Activated CD4-positive, alpha-beta T cell treated with anti-CD3 and anti-CD28 coated beads, Interleukin-2, Interleukin-6, amounts not matched to agents 100 ng/mL and 50 ng/mL, durations not matched to agents 16 hours and 8 hours (primary cell): ENCODE results near the gene POLR3GL.
"Not testable (repeated sequence)": the region's sequence is repeated elsewhere in the genome, so short reads cannot be mapped to it uniquely, and the experiment has no call there.

Experiments used
- DNase-seq: peaks from one replicate; pipeline ENCODE4 v3.0.0-alpha.2; 2020

The POLR3GL gene, protein sequence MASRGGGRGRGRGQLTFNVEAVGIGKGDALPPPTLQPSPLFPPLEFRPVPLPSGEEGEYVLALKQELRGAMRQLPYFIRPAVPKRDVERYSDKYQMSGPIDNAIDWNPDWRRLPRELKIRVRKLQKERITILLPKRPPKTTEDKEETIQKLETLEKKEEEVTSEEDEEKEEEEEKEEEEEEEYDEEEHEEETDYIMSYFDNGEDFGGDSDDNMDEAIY

GRCh38 chr1:145964328-145965118 lies at the start of gene POLR3GL, which contains the start of gene ANKRD34A:
Gene POLR3GL, plus strand, starts transcription at chr1:145964690. Its CDS starts 10,176 bp downstream, at chr1:145974866.
Gene ANKRD34A, minus strand, starts transcription at chr1:145964575. Its CDS starts 2,816 bp downstream, at chr1:145961759.
- peak; percentile 98 for DNase-seq

DNA sequence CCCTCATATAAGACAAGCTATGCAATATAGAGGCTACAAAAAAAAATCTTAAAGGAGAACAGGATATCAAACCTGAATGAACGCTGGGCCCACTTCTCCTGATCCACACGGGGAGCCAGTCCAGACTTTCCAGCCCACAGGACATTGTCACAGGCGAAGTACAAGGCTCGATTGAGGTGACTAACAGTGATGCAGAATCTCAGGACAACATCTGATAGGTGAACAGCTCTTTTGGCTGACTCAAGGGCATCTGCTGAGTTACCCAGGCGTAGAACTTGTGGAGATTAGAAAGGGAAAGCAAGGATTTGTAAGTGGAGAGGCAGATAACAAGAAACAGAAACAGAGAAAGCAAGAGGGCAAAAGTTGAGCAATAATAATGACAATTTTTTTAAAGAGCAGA lies 47.7 kb upstream of the POLR3GL start:
- DNase-seq, result no peak

GRCh38 chr1:145917595-145917994 lies 46.9 kb upstream of the POLR3GL start:
- no peak for DNase-seq

DNA sequence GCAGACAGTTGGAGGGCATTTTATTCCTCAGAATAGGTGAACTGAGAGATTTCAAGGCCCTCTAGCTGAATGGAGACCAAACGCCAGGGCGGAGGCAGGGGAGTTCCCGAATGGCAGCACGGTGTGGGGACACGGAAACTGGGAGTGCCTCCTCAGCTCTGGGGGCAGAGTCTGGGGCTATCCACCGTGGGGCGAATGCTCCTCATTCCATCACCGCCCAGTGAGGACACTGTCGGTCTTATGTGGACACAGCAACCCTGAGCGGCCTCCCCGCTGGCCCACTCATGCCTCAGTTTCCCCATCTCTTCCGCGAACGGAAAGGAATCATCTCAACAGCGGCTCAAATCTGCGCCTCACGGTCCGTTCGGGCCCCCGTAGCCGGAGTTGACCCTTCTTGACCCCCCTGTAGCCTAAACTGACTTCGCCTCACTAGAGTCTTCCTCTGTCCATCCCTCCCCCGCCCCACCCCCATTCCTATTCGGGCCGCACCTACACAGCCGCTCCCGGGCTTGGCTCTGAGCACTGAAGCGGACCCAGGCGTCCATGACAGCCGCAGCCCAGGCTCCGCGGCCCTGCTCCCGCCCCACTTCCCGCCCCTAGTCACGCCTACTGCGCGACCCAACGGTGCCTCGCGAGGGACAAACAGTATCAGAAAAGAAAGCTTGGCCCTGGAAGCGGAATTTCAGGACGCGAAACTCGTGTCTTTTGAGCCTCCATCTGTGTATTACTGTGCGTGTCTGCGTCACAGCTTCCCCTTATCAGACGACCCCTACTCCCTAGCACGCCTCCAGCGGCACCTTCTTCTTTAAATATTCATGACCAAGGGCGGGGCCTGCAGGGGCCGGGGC lies 46.1 kb upstream of the POLR3GL start, which contains the start of gene PEX11B:
Gene PEX11B (minus strand): TSS at position 574 of the 848 bp plus-strand sequence. CDS start 29 bp downstream, at position 545.
- peak; percentile 93 for DNase-seq

DNA sequence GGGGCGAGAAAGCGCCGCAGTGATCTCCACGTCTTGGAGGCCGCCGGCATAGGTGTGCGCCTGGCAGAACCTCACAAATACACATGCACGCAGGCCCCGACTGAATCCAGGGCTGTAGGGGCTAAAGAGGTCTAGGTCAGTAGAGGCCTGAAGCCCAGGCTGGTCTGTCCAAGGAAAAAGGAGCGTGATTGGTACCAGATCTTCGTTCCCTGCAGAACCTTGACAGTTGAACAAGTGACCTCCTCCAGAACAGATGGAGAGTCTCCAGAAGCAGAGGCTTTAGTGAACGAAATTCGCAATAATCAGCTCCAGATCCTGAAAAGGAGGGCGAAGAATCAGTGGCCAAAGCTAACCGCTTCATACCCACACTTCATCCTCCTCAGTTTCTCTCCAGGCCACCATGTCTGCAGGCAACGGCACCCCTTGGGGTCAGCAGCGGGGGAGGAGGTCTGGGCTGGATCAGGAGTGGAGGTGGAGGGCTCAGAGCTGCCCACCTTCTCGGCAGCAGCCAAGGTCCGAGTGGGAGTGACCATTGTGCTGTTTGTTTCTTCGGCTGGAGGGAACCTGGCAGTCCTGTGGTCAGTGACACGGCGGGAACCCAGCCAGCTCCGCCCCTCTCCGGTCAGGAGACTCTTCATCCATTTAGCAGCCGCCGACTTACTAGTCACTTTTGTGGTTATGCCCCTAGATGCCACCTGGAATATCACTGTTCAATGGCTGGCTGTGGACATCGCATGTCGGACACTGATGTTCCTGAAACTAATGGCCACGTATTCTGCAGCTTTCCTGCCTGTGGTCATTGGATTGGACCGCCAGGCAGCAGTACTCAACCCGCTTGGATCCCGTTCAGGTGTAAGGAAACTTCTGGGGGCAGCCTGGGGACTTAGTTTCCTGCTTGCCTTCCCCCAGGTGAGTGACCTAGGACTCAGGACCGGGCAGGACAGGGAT lies 45.2 kb upstream of the POLR3GL start:
- peak; percentile 38 for DNase-seq

- not testable (repeated sequence) for DNase-seq
Measured at GRCh38 chr1:145920297-145920696, 44.2 kb upstream of the POLR3GL start.

GRCh38 chr1:145922266-145922665 lies 42.2 kb upstream of the POLR3GL start:
- DNase-seq, result no peak

DNA sequence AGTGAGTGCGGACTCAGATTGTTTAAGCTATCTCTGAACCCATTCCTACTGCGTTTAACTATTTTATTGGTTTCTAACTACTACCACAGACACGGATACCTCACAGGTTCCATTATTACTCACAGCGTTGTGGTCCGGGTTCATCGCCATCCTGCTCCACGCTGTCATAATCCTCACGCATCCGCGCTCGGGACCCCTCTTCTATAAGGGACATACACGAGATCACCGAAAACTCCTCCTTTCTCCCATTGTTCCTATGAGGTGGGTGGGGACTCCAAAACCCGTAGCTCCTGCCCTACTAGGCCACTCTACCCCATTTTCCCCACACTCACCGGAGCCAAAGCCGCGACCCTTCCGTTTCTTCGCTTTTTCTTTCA lies 37.8 kb upstream of the POLR3GL start:
- DNase-seq, result peak; percentile 65

DNA sequence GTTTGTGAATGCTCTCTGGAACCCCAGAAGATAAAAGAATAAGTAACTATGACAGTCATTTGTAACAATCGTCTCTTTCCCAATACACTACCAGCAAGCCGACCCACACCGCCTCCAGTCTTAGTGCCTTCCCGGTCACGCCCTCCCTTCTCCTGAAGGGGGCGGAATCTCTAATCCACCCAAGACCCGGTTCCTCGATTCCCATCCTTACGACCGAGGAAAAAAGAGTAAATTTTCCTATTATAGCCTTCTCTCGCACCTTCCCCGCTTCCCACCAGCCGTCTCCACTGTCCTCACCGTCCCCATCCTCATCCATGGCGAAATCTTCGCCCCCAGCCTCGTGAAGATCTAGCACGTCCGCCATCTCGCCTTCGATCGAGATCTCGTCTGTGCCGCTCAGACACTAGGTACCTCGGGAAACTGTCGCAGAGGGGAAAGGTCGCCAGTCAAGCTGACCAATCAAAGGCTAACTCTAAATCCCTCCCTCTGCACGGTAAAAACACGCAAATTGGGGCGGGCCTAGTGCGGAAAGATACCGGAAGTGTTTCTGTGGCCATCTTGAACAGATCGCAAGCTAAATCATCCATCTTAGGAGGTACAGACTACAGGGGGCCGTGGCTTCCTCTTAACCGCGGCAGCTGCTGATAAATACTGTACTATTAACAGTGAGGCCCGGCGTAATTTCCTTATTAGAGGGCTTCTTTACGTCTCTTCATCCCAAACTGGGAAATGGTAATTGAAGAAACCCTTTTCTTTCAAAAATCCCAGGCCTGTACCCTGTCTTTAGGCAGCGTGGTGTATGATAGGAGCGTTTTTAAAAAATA lies 37.2 kb upstream of the POLR3GL start, which contains the start of gene RBM8A:
Gene RBM8A (minus strand): TSS at position 422 of the 824 bp plus-strand sequence. CDS start 58 bp downstream, at position 364.
- peak; percentile 98 for DNase-seq

- peak; percentile 23 for DNase-seq
Measured at GRCh38 chr1:145927916-145928643, 36.4 kb upstream of the POLR3GL start.

- DNase-seq, result peak; percentile 61
Measured at GRCh38 chr1:145932522-145933009, 31.9 kb upstream of the POLR3GL start.

DNA sequence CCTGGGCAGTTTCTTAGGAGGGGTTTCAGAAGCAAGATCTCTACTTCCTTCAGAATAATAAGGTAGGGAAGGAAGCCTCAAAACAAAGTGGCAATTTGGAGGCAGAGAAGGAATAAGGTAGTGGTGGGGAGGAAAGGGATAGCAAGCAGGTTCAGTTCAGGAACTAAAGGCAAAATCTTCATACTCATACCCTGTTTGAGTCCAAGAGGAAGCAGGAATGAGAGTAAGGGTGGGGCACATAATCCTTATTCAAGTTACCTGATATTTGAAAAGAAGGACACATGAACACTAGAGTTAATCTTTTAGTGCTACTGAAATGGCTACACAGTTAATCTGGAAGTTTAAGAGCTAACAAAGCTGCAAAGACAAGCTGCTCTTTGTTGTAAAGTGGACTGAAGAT lies 28.8 kb upstream of the POLR3GL start:
- DNase-seq, result no peak

GRCh38 chr1:145936247-145936646 lies 28.2 kb upstream of the POLR3GL start:
- DNase-seq, result no peak

DNA sequence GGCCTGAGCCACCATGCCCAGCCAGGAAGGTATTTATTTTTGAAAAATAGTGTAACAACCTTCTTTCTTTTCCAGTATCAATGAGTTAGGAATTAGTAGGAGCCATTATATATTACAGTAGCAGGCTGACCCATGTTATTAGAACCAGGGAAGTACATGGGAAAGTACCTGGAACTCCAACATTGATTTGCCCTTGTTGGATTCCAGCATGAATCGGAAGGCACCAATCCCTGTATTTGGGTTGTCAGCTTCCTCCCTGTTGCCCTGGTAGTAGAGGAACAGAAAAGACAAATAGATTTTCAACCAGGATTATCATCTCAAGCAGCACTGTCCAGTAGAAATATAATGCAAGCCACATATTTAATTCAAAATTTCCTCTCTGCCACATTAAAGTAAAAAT lies 27.1 kb upstream of the POLR3GL start:
- no peak for DNase-seq

GRCh38 chr1:145942405-145942804 lies 22.1 kb upstream of the POLR3GL start:
- no peak for DNase-seq

DNA sequence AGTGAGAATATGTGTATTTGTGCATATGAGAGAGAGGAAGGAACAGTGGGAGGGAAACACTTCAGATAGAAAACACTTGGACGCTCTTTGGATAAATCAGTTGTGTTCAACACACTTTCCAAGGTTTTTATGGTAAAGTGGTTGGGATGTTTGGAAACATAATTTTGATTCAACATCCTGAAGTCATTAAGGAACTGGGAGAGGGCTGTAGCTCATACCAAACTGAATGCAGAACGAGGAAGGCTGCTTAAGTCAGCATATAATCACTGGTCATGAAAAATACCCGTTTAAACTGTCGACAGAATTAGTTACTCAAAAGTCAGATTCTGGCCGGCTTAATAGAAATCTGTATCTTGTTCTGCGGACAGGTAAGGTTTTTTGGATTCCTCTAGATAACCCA lies 21.6 kb upstream of the POLR3GL start:
- no peak for DNase-seq

DNA sequence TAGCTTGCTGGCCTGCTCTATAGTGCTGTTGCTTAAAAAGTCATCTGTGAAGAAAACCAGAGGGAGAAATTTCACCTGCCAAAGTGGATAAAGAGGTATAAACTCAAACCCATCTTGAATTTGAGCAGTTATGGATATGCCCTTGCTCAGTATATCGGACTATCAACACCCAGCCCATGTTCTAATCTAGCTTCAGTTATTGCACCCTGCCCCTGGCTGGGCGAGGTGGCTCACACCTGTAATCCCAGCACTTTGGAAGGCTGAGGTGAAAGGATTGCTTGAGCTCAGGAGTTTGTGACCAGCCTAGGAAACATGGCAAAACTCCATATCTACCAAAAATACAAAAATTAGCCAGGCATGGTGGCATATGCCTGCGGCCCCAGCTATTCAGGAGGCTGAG lies 20.0 kb upstream of the POLR3GL start:
- no peak for DNase-seq

GRCh38 chr1:145946477-145946986 lies 18.0 kb upstream of the POLR3GL start:
- no peak for DNase-seq

DNA sequence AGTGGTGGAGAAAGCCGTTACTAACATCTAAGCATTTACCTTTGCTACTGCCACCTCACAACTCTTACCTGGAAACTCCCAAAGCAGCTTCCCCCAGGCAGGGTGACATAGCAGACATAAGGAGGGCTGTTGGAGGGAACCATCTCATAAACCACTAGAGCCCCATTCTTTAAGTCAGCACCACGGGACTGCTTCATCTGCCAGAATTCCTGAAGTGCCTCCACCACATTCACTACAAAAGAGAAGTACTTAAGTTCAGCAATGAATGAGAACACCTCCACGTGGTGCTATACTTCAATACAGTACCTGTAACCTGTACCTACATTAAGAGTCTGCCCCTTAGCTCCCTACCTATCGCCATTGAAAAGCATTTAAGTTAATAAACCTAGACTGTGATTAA lies 16.9 kb upstream of the POLR3GL start:
- DNase-seq, result no peak

DNA sequence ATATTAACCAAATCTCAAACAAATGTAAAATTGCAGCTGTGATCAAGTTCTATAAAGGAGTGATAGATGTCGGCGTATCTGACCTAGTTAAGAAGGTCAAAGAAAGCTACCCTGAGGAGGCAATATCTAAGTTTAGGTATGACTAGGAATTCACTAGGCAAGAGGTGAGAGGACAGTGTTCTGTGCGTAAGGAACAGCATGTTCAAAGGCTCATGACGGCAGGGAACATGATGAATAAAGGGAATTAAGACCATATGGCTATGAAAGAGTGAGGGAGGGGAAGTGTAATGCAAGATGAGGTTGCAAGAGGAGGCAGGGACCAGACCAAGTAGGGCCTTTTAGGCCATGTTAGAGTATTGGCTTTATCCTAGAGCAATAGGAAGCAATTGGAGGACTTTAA lies 15.3 kb upstream of the POLR3GL start:
- DNase-seq, result no peak
